ENCODE results near the gene HMGN4. TPM values are rescaled to one million over a fixed set of nuclear protein-coding genes. Genes with fewer than 3 reads are reported as not detected.

The HMGN4 gene
- total RNA-seq (ENCODE audit: unreplicated experiment), result 27.2 TPM
- long read RNA-seq, transcript HMGN4-201 (2 exons, 1,225 nt), result major isoform, 14 of 17 reads
- long read RNA-seq, partial matches to known transcripts, result 0 of 17 reads
- long read RNA-seq, other reads (novel, unspliced or antisense), result 3 of 17 reads

DNA sequence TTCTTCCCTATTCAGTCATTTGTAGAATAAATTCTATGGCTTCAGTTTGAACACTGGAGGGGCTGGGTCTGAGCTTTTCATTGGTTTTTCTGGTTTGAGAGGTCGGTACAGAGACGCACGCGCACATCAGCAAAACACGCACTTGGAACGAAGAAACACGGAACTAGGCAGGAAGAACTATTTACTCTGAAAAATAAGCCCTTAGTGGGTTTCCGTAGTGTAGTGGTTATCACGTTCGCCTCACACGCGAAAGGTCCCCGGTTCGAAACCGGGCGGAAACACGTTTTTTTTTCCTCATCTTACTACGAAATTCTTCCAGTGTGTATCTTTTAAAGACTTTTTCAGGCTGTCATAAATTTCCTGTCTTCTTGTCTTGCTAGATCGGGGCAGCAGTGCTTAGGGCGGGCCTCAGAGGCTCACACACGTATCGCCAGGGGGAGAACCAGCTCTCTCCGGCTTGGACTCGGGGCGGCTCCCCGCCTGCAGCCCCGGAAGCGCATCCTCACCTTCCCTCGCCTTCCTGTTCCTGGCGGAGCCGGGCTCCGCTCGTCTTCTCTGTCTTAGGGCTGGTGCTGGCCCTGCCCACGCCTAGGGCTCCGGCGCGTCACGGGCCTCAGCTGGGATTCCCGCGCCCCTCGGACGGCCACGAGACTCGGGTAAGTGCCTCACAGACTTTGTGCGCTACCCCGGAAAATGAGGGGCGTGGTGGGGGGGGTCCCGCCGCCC lies at the start of gene HMGN4:
TSS of gene HMGN4 (plus strand) at position 521 of the 726 bp plus-strand sequence. CDS start 6,841 bp downstream, outside the sequence.
- peak; percentile 63 for DNase-seq (ENCODE audit: low spot score)
- Mint-ChIP-seq H3K4me1 (ENCODE audit: unreplicated experiment) (peaks cover 22% of the 10 kb centered on the region), H3K9me3 (ENCODE audit: unreplicated experiment) (peaks cover under 1% of the 10 kb centered on the region), H3K4me3 (ENCODE audit: unreplicated experiment) (peak within 1 kb of the TSS; percentile 97), H3K27ac (ENCODE audit: unreplicated experiment) (peak within 1 kb of the TSS; percentile 98), H3K27me3 (ENCODE audit: unreplicated experiment) (peaks cover 26% of the 10 kb centered on the region), H3K36me3 (ENCODE audit: low read depth, unreplicated experiment) (peaks cover under 1% of the 10 kb centered on the region)
- TF ChIP-seq, protein P1, sequence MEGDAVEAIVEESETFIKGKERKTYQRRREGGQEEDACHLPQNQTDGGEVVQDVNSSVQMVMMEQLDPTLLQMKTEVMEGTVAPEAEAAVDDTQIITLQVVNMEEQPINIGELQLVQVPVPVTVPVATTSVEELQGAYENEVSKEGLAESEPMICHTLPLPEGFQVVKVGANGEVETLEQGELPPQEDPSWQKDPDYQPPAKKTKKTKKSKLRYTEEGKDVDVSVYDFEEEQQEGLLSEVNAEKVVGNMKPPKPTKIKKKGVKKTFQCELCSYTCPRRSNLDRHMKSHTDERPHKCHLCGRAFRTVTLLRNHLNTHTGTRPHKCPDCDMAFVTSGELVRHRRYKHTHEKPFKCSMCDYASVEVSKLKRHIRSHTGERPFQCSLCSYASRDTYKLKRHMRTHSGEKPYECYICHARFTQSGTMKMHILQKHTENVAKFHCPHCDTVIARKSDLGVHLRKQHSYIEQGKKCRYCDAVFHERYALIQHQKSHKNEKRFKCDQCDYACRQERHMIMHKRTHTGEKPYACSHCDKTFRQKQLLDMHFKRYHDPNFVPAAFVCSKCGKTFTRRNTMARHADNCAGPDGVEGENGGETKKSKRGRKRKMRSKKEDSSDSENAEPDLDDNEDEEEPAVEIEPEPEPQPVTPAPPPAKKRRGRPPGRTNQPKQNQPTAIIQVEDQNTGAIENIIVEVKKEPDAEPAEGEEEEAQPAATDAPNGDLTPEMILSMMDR (IDR thresholded peaks at IDR 0.05; ENCODE audit: unreplicated experiment), result no peak

DNA sequence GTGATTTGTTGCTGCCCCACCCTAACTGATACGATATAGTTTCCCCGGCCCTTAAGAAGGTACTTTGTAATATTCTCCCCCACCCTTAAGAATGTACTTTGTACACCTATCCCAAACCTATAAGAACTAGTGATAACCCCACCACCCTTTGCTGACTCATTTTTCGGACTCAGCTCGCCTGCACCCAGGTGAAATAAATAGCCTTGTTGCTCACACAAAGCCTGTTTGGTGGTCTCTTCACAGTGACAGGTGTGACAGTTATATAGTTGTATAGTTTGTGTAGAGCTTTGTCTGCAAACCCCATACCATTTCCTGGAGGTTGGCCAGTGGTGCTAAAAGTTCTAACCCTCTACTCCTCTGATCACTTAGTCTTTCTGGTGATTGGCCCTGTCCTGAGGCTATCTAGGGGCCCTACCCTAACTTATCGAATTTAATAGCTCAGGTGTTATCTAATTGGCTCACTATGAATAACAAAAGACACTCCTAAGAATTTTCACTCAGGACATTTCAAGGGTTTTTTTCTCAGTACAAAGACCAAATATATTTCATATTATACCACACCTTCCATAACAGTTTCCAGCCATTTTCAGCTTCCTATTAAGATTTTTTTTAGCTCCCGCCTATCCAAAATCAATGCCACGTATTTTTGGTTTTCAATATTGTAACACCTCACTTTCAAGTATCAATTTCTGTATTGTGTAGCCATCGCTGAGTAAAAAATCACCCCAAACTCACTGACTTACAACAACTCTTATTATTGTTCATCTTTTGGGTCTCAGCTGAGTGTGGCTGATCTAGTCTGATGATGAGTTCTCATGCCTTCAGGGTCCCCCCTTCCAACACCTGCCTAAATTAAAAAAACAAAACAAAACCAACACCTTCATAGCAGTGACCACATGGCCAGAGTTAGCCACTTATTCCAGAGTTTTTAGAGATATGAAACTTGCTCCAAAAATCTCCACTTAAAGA lies 47.9 kb upstream of the HMGN4 start:
- TF ChIP-seq, protein P1 (IDR thresholded peaks at IDR 0.05; ENCODE audit: unreplicated experiment), result no peak
- H3K4me1 Mint-ChIP-seq (ENCODE audit: unreplicated experiment), result no peaks in the 10 kb centered on the region
- no peak overlapping the region for H3K27ac Mint-ChIP-seq (ENCODE audit: unreplicated experiment)
- no peak for DNase-seq (ENCODE audit: low spot score)
- H3K27me3 Mint-ChIP-seq (ENCODE audit: unreplicated experiment), result no peaks in the 10 kb centered on the region
- H3K36me3 Mint-ChIP-seq (ENCODE audit: low read depth, unreplicated experiment), result no peaks in the 10 kb centered on the region
- H3K9me3 Mint-ChIP-seq (ENCODE audit: unreplicated experiment), result no peaks in the 10 kb centered on the region
- H3K4me3 Mint-ChIP-seq (ENCODE audit: unreplicated experiment), result no peak overlapping the region

DNA sequence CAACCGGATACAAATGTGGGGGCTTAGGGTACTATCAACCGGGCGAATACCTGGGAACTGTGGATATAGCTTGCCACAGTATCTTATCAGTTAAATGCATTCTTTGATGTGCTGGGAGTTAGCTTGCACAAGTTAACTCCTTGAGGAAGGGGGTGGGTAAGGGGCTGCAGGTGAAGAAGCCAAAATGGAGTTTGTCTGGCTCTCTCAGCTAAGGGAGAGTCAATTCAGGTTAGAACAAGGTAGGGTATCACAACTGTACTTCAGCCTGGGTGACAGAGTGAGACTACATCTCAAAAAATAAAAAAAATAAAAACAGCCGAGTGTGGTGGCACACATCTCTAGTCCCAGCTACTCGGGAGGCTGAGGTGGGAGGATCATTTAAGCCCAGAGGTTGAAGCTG lies 46.6 kb upstream of the HMGN4 start:
- no peaks in the 10 kb centered on the region for H3K27me3 Mint-ChIP-seq (ENCODE audit: unreplicated experiment)
- H3K4me3 Mint-ChIP-seq (ENCODE audit: unreplicated experiment), result no peak overlapping the region
- H3K4me1 Mint-ChIP-seq (ENCODE audit: unreplicated experiment), result no peaks in the 10 kb centered on the region
- no peak overlapping the region for H3K27ac Mint-ChIP-seq (ENCODE audit: unreplicated experiment)
- H3K36me3 Mint-ChIP-seq (ENCODE audit: low read depth, unreplicated experiment), result no peaks in the 10 kb centered on the region
- H3K9me3 Mint-ChIP-seq (ENCODE audit: unreplicated experiment), result no peaks in the 10 kb centered on the region
- TF ChIP-seq, protein P1 (IDR thresholded peaks at IDR 0.05; ENCODE audit: unreplicated experiment), result no peak
- DNase-seq (ENCODE audit: low spot score), result no peak

DNA sequence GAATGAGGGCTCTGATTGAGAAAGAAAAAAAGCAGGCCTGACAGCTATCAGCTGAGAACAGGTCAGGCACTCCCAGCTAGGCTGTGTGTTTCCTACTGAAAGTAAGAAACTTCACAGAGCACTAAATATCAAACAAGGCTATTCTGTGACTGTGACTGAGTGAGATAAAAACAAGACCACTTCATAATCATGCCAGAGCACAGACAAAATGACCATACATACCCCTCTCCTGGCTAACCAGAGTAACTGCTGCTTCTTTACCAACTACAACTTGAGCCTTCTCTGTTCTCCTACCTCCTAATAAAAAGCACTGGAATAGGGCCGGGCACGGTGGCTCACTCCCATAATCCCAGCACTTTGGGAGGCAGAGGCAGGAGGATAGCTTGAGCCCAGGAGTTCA lies 44.9 kb upstream of the HMGN4 start:
- Mint-ChIP-seq H3K4me3 (ENCODE audit: unreplicated experiment) (no peak overlapping the region), H3K27ac (ENCODE audit: unreplicated experiment) (no peak overlapping the region), H3K9me3 (ENCODE audit: unreplicated experiment) (no peaks in the 10 kb centered on the region), H3K36me3 (ENCODE audit: low read depth, unreplicated experiment) (no peaks in the 10 kb centered on the region), H3K27me3 (ENCODE audit: unreplicated experiment) (no peaks in the 10 kb centered on the region), H3K4me1 (ENCODE audit: unreplicated experiment) (peaks cover 3% of the 10 kb centered on the region)
- TF ChIP-seq, protein P1 (IDR thresholded peaks at IDR 0.05; ENCODE audit: unreplicated experiment), result no peak
- DNase-seq (ENCODE audit: low spot score), result no peak

Data from endothelial cell (in vitro differentiated cells).